Ovary (tissue), 9 donors: ENCODE measurements around the gene TIGAR. TPM values are rescaled to one million over a fixed set of nuclear protein-coding genes. Genes with fewer than 3 reads are reported as not detected.
A peak's percentile ranks its signal among the peaks of the same experiment; 100 is the strongest.

Experiments used
- DNase-seq, 5 donors: peaks; one replicate each; pipeline ENCODE4 v3.0.0-alpha.2; 2019 to 2020
- H3K27ac ChIP-seq, 2 donors: fragments of 200-600 bp; one replicate each; pipeline versions ENCODE4 v1.5.1 to v1.8.0; 2019 to 2022
- H3K27me3 ChIP-seq: fragments of 200-600 bp; one replicate; pipeline ENCODE4 v1.8.0; 2022
- H3K36me3 ChIP-seq: fragments of 200-600 bp; sonication (generic); one replicate; pipeline ENCODE4 v1.5.1; 2019
- H3K4me1 ChIP-seq: one replicate; pipeline ENCODE4 v1.8.1; 2013; ENCODE audit warnings: mild to moderate bottlenecking, moderate library complexity; ENCODE audit not compliant: insufficient read depth
- H3K4me3 ChIP-seq: fragments of 200-600 bp; sonication (generic); one replicate; pipeline ENCODE4 v1.5.1; 2017
- H3K9me3 ChIP-seq, 2 donors: fragments of 200-600 bp in 1 of 2; sonication (generic) in 1 of 2; one replicate each; pipeline versions ENCODE4 v1.5.1 to v1.8.1; 2013 to 2019; ENCODE audit warnings: mild to moderate bottlenecking in 1 of 2, moderate library complexity in 1 of 2
- CTCF ChIP-seq, 3 donors: fragments of 450-650 bp in 2 of 3; fragments of 200-600 bp in 1 of 3; IDR thresholded peaks; one replicate each; pipeline versions ENCODE4 v1.5.1 to v1.8.0; 2016 to 2022; ENCODE audit warnings: antibody characterized with exemption in 3 of 3, mild to moderate bottlenecking in 1 of 3
- EP300 ChIP-seq: sonication (generic); formaldehyde crosslinking; IDR thresholded peaks from one replicate; pipeline ENCODE4 v1.6.1; 2017; ENCODE audit warnings: antibody characterized with exemption
- POLR2A ChIP-seq: fragments of 450-650 bp; IDR thresholded peaks from one replicate; pipeline ENCODE4 v1.6.1; 2017; ENCODE audit warnings: antibody characterized with exemption, mild to moderate bottlenecking, moderate library complexity
- WGBS, 3 donors: extraction: QIAGEN DNeasy Blood & Tissue Kit in 1 of 3; methylation state at CpG; one replicate each; pipeline versions ENCODE4 v1.1.5 to v1.1.7; 2013 to 2017; 5-methylcytosine and 5-hydroxymethylcytosine counted together
- intact Hi-C, 4 donors: fragments of 100-400 bp; cut with DNase I; formaldehyde crosslinking; loops; one replicate each; pipeline versions ENCODE4 v1.11.0 to v1.15.1; 2022 to 2023
- polyA plus RNA-seq, 2 donors: library from polyadenylated mRNA; stranded (reverse); fragments of 200-250 nt in 1 of 2; fragments of 350-450 nt in 1 of 2; fragmentation: Illumina TruSeq in 1 of 2; extraction: RNeasy Lipid Tissue Mini Kit (QIAGEN cat#74804) in 1 of 2; gene quantifications; one replicate each; pipeline ENCODE4 v1.2.3, GENCODE V29; 2013 to 2014
- total RNA-seq, 7 donors: library from RNA; depleted of rRNA in 2 of 7; stranded (reverse); fragments of >200 nt in 2 of 7; fragmentation: NEBNext Ultra II Directional in 3 of 7; extraction: Animal tissue kit (Norgen Biotek cat#: 25700) in 3 of 7; gene quantifications; one replicate each; pipeline versions ENCODE4 v1.1.0 to v1.2.4, GENCODE V29; 2016 to 2023
- donor health status: DM: no; HTN: no; CAD: no; lungs with moderate emphysema.
- donor health status: DM: no; HTN: no; CAD: no.
- donor health status: Bipolar disorder and iron deficiency.
- donor health status: DM: yes; HTN: yes; CAD: no.
- donor health status: DM: no; HTN: no; CAD: no.
- donor health status: DM: yes; HTN: yes; CAD: no.

Gene TIGAR
- total and polyA plus RNA-seq, 9 donors, result 0.36 to 10.3 (median 4.1) TPM

- no peaks in the 10 kb centered on the region for H3K9me3 ChIP-seq
- no peak overlapping the region for H3K4me3 ChIP-seq
- H3K4me1 ChIP-seq, result peaks cover 3% of the 10 kb centered on the region
- no peaks in the 10 kb centered on the region for H3K27me3 ChIP-seq
- H3K27ac ChIP-seq, result no peak overlapping the region
- no peak for TF ChIP-seq CTCF (IDR thresholded peaks at IDR 0.05)
- no peak for TF ChIP-seq POLR2A
- no peak for TF ChIP-seq EP300
- 45 to 58% (median 46%) methylated on average over 15 of the region's 15 CpGs for WGBS, 3 donors
- intact Hi-C loops, result loop anchor here (2.0 to 10.0 kb wide), 5 partner anchors 244 to 974 kb away; no protein-coding TSS in a partner anchor
- H3K36me3 ChIP-seq, result no peaks in the 10 kb centered on the region
- DNase-seq, result peak in 1 of 5 donors; percentile 4
Observed at GRCh38 chr12:4278329-4279197, 42.5 kb upstream of the TIGAR start.

- DNase-seq, result peak in 1 of 5 donors; percentile 4
- intact Hi-C loops, result loop anchor here (2.0 to 10.0 kb wide), 5 partner anchors 244 to 974 kb away; no protein-coding TSS in a partner anchor
- no peaks in the 10 kb centered on the region for H3K9me3 ChIP-seq
- TF ChIP-seq EP300, result no peak
- H3K27ac ChIP-seq, result no peak overlapping the region
- no peaks in the 10 kb centered on the region for H3K4me1 ChIP-seq
- WGBS, 3 donors, result 69 to 74% (median 73%) methylated on average over 10 of the region's 10 CpGs
- H3K4me3 ChIP-seq, result no peak overlapping the region
- H3K27me3 ChIP-seq, result no peaks in the 10 kb centered on the region
- no peaks in the 10 kb centered on the region for H3K36me3 ChIP-seq
Observed at GRCh38 chr12:4279198-4279690, 41.8 kb upstream of the TIGAR start.

- peak; percentile 48 to 67 (median 51) for DNase-seq
- no peaks in the 10 kb centered on the region for H3K36me3 ChIP-seq
- H3K4me1 ChIP-seq, result no peaks in the 10 kb centered on the region
- no peak overlapping the region for H3K27ac ChIP-seq
- H3K4me3 ChIP-seq, result no peak overlapping the region
- intact Hi-C loops, result no loop called here
- 23 to 29% (median 27%) methylated on average over 15 of the region's 15 CpGs for WGBS, 3 donors
- no peaks in the 10 kb centered on the region for H3K27me3 ChIP-seq
- H3K9me3 ChIP-seq, result no peaks in the 10 kb centered on the region
- TF ChIP-seq POLR2A, result no peak
- TF ChIP-seq EP300, result no peak
- TF ChIP-seq CTCF (IDR thresholded peaks at IDR 0.05), result no peak
Observed at GRCh38 chr12:4280351-4281163, 40.5 kb upstream of the TIGAR start.

- no peak overlapping the region for H3K4me3 ChIP-seq
- TF ChIP-seq CTCF (IDR thresholded peaks at IDR 0.05) (no peak), POLR2A (no peak), EP300 (no peak)
- no peaks in the 10 kb centered on the region for H3K9me3 ChIP-seq
- H3K27me3 ChIP-seq, result no peaks in the 10 kb centered on the region
- intact Hi-C loops, result no loop called here
- WGBS, 3 donors, result 84 to 89% (median 86%) methylated on average over 16 of the region's 16 CpGs
- H3K27ac ChIP-seq, result no peak overlapping the region
- no peaks in the 10 kb centered on the region for H3K36me3 ChIP-seq
- no peak for DNase-seq
- H3K4me1 ChIP-seq, result no peaks in the 10 kb centered on the region
Observed at GRCh38 chr12:4281173-4281654, 39.8 kb upstream of the TIGAR start.
